Right ventricle myocardium superior (tissue), 1 donor: Measurements from ENCODE around the gene NRXN3. TPM values are rescaled to one million over a fixed set of nuclear protein-coding genes. Genes with fewer than 3 reads are reported as not detected.

Source experiments
- ATAC-seq: fragments of 200-7000 bp; cut with Tn5 transposase; one replicate; pipeline ENCODE4 v1.9.1; 2020; ENCODE audit warnings: mild to moderate bottlenecking; ENCODE audit not compliant: poor library complexity
- DNase-seq: peaks from one replicate; pipeline ENCODE4 v3.0.0-alpha.2; 2020
- intact Hi-C: fragments of 100-400 bp; cut with DNase I; formaldehyde crosslinking; loops from one replicate; pipeline ENCODE4 v1.11.2; 2022
- total RNA-seq: library from RNA; stranded (reverse); fragmentation: NEBNext Ultra II Directional; extraction: Animal tissue kit (Norgen Biotek cat#: 25700); gene quantifications from one replicate; pipeline ENCODE4 v1.2.1, GENCODE V29; 2021
- donor health status: DM: no; HTN: yes; CAD: no; lungs with severe emphysema.

NRXN3 gene
- total RNA-seq, 1 donor from 2014 or later: 1.3 TPM

- ATAC-seq (no peak), DNase-seq (no peak)
- intact Hi-C loops: no loop called here
These were observed 1413.7 kb downstream of the NRXN3 start for GRCh38 chr14:79583738-79584408.

- ATAC-seq (no peak), DNase-seq (no peak)
- intact Hi-C loops: no loop called here
These were observed 1414.5 kb downstream of the NRXN3 start for GRCh38 chr14:79584679-79585078.

GRCh38 chr14:79585845-79586244 is 1415.7 kb downstream of the NRXN3 start:
- intact Hi-C loops: no loop called here
- ATAC-seq (no peak), DNase-seq (no peak)

- intact Hi-C loops: no loop called here
- no peak for DNase-seq
- no peak for ATAC-seq
These were observed 1416.2 kb downstream of the NRXN3 start for GRCh38 chr14:79586416-79586815.

- DNase-seq (no peak), ATAC-seq (no peak)
- intact Hi-C loops: no loop called here
These were observed 1416.9 kb downstream of the NRXN3 start for GRCh38 chr14:79586989-79587598.

GRCh38 chr14:79587875-79588274 is 1417.7 kb downstream of the NRXN3 start:
- DNase-seq (no peak), ATAC-seq (no peak)
- intact Hi-C loops: no loop called here

GRCh38 chr14:79588398-79588797 is 1418.2 kb downstream of the NRXN3 start:
- intact Hi-C loops: no loop called here
- ATAC-seq (no peak), DNase-seq (no peak)

GRCh38 chr14:79596551-79596950 is 1426.4 kb downstream of the NRXN3 start:
- DNase-seq (no peak), ATAC-seq (no peak)
- intact Hi-C loops: no loop called here

- DNase-seq (no peak), ATAC-seq (no peak)
- intact Hi-C loops: no loop called here
These were observed 1427.4 kb downstream of the NRXN3 start for GRCh38 chr14:79597566-79597965.

- intact Hi-C loops: no loop called here
- ATAC-seq (no peak), DNase-seq (no peak)
These were observed 1428.2 kb downstream of the NRXN3 start for GRCh38 chr14:79598339-79598738.

- DNase-seq (no peak), ATAC-seq (no peak)
- intact Hi-C loops: no loop called here
These were observed 1429.1 kb downstream of the NRXN3 start for GRCh38 chr14:79599239-79599638.

GRCh38 chr14:79600406-79600805 is 1430.2 kb downstream of the NRXN3 start:
- DNase-seq (no peak), ATAC-seq (no peak)
- intact Hi-C loops: no loop called here

GRCh38 chr14:79601579-79601978 is 1431.4 kb downstream of the NRXN3 start:
- no peak for DNase-seq
- intact Hi-C loops: no loop called here
- no peak for ATAC-seq

GRCh38 chr14:79602045-79602444 is 1431.9 kb downstream of the NRXN3 start:
- no peak for ATAC-seq
- intact Hi-C loops: no loop called here
- no peak for DNase-seq

GRCh38 chr14:79602742-79603141 is 1432.6 kb downstream of the NRXN3 start:
- DNase-seq (no peak), ATAC-seq (no peak)
- intact Hi-C loops: no loop called here

- ATAC-seq (no peak), DNase-seq (no peak)
- intact Hi-C loops: no loop called here
These were observed 1435.7 kb downstream of the NRXN3 start for GRCh38 chr14:79605849-79606248.

- DNase-seq (no peak), ATAC-seq (no peak)
- intact Hi-C loops: no loop called here
These were observed 1438.3 kb downstream of the NRXN3 start for GRCh38 chr14:79608446-79608845.

- intact Hi-C loops: no loop called here
- DNase-seq (no peak), ATAC-seq (no peak)
These were observed 1443.5 kb downstream of the NRXN3 start for GRCh38 chr14:79613625-79614024.

- intact Hi-C loops: no loop called here
- ATAC-seq: no peak
- no peak for DNase-seq
These were observed 1444.3 kb downstream of the NRXN3 start for GRCh38 chr14:79614448-79614847.

GRCh38 chr14:79627058-79627457 is 1456.9 kb downstream of the NRXN3 start:
- ATAC-seq (no peak), DNase-seq (no peak)
- intact Hi-C loops: no loop called here
